HepG2 (cell line): Measurements from ENCODE around the gene LHPP.

ENCODE experiments used
- ETV5 ChIP-seq: IDR thresholded peaks from 2 replicates; pipeline ENCODE4 v1.6.1; 2018; ENCODE audit warnings: missing biosample characterization, missing genetic modification reagents, inconsistent platforms, borderline replicate concordance
- GABPA ChIP-seq, 2 experiments: IDR thresholded peaks; 2 replicates each; pipeline ENCODE4 v1.6.1; 2011 to 2016; ENCODE audit warnings: low read depth in 2 of 2, low read length in 1 of 2, missing biosample characterization in 1 of 2, missing genetic modification characterization in 1 of 2
- HOXA7 ChIP-seq: sonication (generic); formaldehyde crosslinking; IDR thresholded peaks from 2 replicates; pipeline ENCODE4 v1.8.1; 2022; ENCODE audit warnings: mild to moderate bottlenecking, missing genetic modification reagents, moderate library complexity
- RBM22 ChIP-seq: fragments of 200-400 bp; formaldehyde crosslinking; optimal IDR thresholded peaks from 2 replicates; pipeline ENCODE3; 2017; ENCODE audit warnings: mild to moderate bottlenecking, low read length, moderate library complexity
- SAFB2 ChIP-seq: sonication (generic); formaldehyde crosslinking; IDR thresholded peaks from 2 replicates; pipeline ENCODE4 v1.5.1; 2020; ENCODE audit warnings: missing genetic modification reagents, low read depth, mild to moderate bottlenecking, borderline replicate concordance
- SRF ChIP-seq: IDR thresholded peaks from 2 replicates; pipeline ENCODE4 v1.6.1; 2011; ENCODE audit warnings: mild to moderate bottlenecking, low read depth, low read length, moderate library complexity
- TBX3 ChIP-seq: fragments of 450-650 bp; IDR thresholded peaks from 2 replicates; pipeline ENCODE4 v1.6.1; 2017; ENCODE audit warnings: antibody characterized with exemption, mild to moderate bottlenecking, inconsistent platforms, borderline replicate concordance
- TOPORS ChIP-seq: sonication (generic); formaldehyde crosslinking; IDR thresholded peaks from 2 replicates; pipeline ENCODE4 v1.8.0; 2023; ENCODE audit warnings: mild to moderate bottlenecking, missing genetic modification reagents
- ZNF121 ChIP-seq: sonication (generic); formaldehyde crosslinking; IDR thresholded peaks from 2 replicates; pipeline ENCODE4 v1.5.0; 2020; ENCODE audit warnings: mild to moderate bottlenecking, missing genetic modification reagents
- TF ChIP-seq, protein P1 (sequence below): sonication (generic); formaldehyde crosslinking; IDR thresholded peaks from 2 replicates; pipeline ENCODE4 v1.4.0; 2020; ENCODE audit warnings: missing genetic modification reagents
- TF ChIP-seq, protein P2 (sequence below): sonication (generic); formaldehyde crosslinking; conservative IDR thresholded peaks from 2 replicates; pipeline ENCODE4 v1.4.0; 2020; ENCODE audit warnings: missing genetic modification reagents
- TF ChIP-seq, protein P3 (sequence below): IDR thresholded peaks from 2 replicates; pipeline ENCODE4 v1.6.1; 2012; ENCODE audit warnings: inconsistent platforms

GRCh38 chr10:124601016-124601415 is 139.4 kb downstream of the LHPP start:
- TF ChIP-seq GABPA (IDR thresholded peaks at IDR 0.05; ENCODE audit: low read depth, low read length): no peak
- TF ChIP-seq GABPA (CRISPR knock-in tag; IDR thresholded peaks at IDR 0.05; ENCODE audit: low read depth): no peak
- TF ChIP-seq, protein P1, sequence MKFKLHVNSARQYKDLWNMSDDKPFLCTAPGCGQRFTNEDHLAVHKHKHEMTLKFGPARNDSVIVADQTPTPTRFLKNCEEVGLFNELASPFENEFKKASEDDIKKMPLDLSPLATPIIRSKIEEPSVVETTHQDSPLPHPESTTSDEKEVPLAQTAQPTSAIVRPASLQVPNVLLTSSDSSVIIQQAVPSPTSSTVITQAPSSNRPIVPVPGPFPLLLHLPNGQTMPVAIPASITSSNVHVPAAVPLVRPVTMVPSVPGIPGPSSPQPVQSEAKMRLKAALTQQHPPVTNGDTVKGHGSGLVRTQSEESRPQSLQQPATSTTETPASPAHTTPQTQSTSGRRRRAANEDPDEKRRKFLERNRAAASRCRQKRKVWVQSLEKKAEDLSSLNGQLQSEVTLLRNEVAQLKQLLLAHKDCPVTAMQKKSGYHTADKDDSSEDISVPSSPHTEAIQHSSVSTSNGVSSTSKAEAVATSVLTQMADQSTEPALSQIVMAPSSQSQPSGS: no peak
- TF ChIP-seq HOXA7: no peak
- TF ChIP-seq SRF: no peak
- TF ChIP-seq, protein P2, sequence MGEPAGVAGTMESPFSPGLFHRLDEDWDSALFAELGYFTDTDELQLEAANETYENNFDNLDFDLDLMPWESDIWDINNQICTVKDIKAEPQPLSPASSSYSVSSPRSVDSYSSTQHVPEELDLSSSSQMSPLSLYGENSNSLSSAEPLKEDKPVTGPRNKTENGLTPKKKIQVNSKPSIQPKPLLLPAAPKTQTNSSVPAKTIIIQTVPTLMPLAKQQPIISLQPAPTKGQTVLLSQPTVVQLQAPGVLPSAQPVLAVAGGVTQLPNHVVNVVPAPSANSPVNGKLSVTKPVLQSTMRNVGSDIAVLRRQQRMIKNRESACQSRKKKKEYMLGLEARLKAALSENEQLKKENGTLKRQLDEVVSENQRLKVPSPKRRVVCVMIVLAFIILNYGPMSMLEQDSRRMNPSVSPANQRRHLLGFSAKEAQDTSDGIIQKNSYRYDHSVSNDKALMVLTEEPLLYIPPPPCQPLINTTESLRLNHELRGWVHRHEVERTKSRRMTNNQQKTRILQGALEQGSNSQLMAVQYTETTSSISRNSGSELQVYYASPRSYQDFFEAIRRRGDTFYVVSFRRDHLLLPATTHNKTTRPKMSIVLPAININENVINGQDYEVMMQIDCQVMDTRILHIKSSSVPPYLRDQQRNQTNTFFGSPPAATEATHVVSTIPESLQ (CRISPR knock-in tag): no peak
- TF ChIP-seq SAFB2 (CRISPR knock-in tag): no peak
- TF ChIP-seq TBX3: no peak
- TF ChIP-seq ZNF121 (CRISPR knock-in tag): no peak
- no peak for TF ChIP-seq ETV5
- no peak for TF ChIP-seq RBM22
- no peak for TF ChIP-seq TOPORS (CRISPR knock-in tag)
- TF ChIP-seq, protein P3, sequence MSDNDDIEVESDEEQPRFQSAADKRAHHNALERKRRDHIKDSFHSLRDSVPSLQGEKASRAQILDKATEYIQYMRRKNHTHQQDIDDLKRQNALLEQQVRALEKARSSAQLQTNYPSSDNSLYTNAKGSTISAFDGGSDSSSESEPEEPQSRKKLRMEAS: no peak
